Prostate gland (tissue), 2 donors: ENCODE measurements around the gene OTOA.

Source experiments
- POLR2A ChIP-seq: fragments of 450-650 bp; IDR thresholded peaks from one replicate; pipeline ENCODE4 v1.6.1; 2016; ENCODE audit warnings: antibody characterized with exemption, mild to moderate bottlenecking
- TF ChIP-seq, protein P1 (sequence below), 4 experiments: fragments of 200-600 bp in 2 of 4; fragments of 450-650 bp in 2 of 4; sonication (generic) in 2 of 4; IDR thresholded peaks; 1 replicate in 3 of 4; 2 replicates in 1 of 4; pipeline ENCODE4 v1.5.1; 2016 to 2019; ENCODE audit warnings: antibody characterized with exemption in 4 of 4, mild to moderate bottlenecking in 2 of 4, moderate library complexity in 2 of 4

DNA sequence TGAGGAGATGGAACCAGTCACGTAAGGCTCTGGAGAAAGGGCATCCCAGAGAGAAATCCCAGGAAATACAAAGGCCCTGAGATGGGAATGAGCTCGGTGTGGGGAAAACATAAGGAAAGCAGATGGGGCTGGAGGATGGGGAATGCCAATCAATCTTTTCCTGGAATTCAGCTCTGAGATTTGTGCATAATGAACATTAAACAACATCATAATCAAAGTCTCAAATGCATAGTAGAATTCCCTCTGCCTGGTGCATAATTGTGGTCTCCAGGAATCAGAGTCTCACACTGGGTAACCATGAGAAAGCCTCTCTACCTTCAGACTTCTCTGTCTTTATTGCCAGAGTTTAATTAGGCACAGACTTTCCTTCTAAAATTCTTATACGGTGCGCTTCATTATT, 30.8 kb downstream of the OTOA start:
- TF ChIP-seq, protein P1, sequence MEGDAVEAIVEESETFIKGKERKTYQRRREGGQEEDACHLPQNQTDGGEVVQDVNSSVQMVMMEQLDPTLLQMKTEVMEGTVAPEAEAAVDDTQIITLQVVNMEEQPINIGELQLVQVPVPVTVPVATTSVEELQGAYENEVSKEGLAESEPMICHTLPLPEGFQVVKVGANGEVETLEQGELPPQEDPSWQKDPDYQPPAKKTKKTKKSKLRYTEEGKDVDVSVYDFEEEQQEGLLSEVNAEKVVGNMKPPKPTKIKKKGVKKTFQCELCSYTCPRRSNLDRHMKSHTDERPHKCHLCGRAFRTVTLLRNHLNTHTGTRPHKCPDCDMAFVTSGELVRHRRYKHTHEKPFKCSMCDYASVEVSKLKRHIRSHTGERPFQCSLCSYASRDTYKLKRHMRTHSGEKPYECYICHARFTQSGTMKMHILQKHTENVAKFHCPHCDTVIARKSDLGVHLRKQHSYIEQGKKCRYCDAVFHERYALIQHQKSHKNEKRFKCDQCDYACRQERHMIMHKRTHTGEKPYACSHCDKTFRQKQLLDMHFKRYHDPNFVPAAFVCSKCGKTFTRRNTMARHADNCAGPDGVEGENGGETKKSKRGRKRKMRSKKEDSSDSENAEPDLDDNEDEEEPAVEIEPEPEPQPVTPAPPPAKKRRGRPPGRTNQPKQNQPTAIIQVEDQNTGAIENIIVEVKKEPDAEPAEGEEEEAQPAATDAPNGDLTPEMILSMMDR (IDR thresholded peaks at IDR 0.05): no peak
- TF ChIP-seq POLR2A: no peak
